HG03175 (cell line): ENCODE data around the gene FAM25G.
"Not testable (repeated sequence)": the region's sequence is repeated elsewhere in the genome, so short reads cannot be mapped to it uniquely, and the experiment has no call there.

ENCODE experiments used
- ATAC-seq: cut with Tn5 transposase; IDR thresholded peaks from one replicate; pipeline ENCODE4 v1.9.1; 2021; ENCODE audit warnings: mild to moderate bottlenecking, moderate library complexity; ENCODE audit not compliant: unreplicated experiment

FAM25G gene

GRCh38 chr10:47465216-47465917 is 26.1 kb downstream of the FAM25G start:
- not testable (repeated sequence) for ATAC-seq

GRCh38 chr10:47462577-47463358 is 28.7 kb downstream of the FAM25G start:
- not testable (repeated sequence) for ATAC-seq

GRCh38 chr10:47461261-47461687 is 30.2 kb downstream of the FAM25G start:
- not testable (repeated sequence) for ATAC-seq

GRCh38 chr10:47458466-47459154 is 32.9 kb downstream of the FAM25G start:
- no peak for ATAC-seq

- no peak for ATAC-seq
These were observed 33.7 kb downstream of the FAM25G start for GRCh38 chr10:47457826-47458225.

- no peak for ATAC-seq
These were observed 34.0 kb downstream of the FAM25G start for GRCh38 chr10:47457528-47457820.

- no peak for ATAC-seq
These were observed 34.5 kb downstream of the FAM25G start for GRCh38 chr10:47456794-47457527.

- ATAC-seq: no peak
These were observed 35.3 kb downstream of the FAM25G start for GRCh38 chr10:47456079-47456785.

GRCh38 chr10:47455350-47456078 is 36.0 kb downstream of the FAM25G start:
- not testable (repeated sequence) for ATAC-seq

GRCh38 chr10:47454780-47455058 is 36.8 kb downstream of the FAM25G start:
- no peak for ATAC-seq

GRCh38 chr10:47454008-47454779 is 37.3 kb downstream of the FAM25G start:
- ATAC-seq: no peak

- ATAC-seq: no peak
These were observed 38.1 kb downstream of the FAM25G start for GRCh38 chr10:47453141-47454007.

- no peak for ATAC-seq
These were observed 38.9 kb downstream of the FAM25G start for GRCh38 chr10:47452495-47453140.

- no peak for ATAC-seq
These were observed 39.5 kb downstream of the FAM25G start for GRCh38 chr10:47451998-47452494.

- no peak for ATAC-seq
These were observed 40.1 kb downstream of the FAM25G start for GRCh38 chr10:47451273-47451997.

- no peak for ATAC-seq
These were observed 41.1 kb downstream of the FAM25G start for GRCh38 chr10:47450442-47450841.

GRCh38 chr10:47449979-47450378 is 41.5 kb downstream of the FAM25G start:
- ATAC-seq: no peak
